LNCAP (cell line): ENCODE measurements around the gene RPS6KB2.

Experiments used
- CTCF ChIP-seq: fragments of 450-650 bp; IDR thresholded peaks from 2 replicates; pipeline ENCODE4 v1.5.1; 2017; ENCODE audit warnings: mild to moderate bottlenecking

RPS6KB2 gene

DNA sequence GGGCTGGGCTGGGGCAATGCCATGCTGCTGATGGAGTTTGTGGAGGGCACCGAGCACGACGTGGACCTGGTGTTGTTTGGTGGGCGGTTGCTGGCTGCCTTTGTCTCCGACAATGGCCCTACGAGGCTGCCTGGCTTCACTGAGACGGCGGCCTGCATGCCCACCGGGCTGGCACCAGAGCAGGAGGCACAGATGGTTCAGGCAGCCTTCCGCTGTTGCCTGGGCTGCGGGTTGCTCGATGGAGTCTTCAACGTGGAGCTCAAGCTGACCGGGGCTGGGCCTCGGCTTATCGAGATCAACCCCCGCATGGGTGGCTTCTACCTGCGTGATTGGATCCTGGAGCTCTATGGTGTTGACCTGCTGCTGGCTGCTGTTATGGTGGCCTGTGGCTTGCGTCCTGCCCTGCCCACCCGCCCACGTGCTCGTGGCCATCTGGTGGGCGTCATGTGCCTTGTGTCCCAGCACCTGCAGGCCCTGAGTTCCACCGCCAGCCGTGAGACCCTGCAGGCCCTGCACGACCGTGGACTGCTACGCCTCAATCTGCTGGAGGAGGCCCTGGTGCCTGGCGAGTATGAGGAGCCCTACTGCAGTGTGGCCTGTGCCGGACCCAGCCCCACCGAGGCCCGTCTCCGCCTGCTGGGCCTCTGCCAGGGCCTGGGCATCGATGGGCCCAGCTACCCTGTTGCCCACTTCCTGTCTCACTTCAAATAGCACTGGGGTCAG is 4.2 kb upstream of the RPS6KB2 start:
- TF ChIP-seq CTCF = no peak

GRCh38 chr11:67429038-67429668 is 859 bp downstream of the RPS6KB2 start:
- TF ChIP-seq CTCF = no peak

DNA sequence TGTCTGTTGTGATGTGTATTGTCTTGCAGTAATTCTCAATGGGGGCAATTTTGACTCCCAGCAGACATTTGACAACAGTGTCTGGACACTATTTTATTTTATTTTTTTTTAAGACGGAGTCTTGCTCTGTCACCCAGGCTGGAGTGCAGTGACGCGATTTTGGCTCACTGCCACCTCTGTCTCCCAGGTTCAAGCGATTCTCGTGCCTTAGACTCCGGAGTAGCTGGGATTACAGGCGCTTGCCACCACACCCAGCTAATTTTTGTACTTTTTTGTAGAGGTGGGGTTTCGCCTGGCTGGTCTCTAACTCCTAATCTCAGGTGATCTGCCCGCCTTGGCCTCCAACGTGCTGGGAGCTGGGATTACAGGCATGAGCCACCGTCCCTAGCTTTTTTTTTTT is 1.4 kb downstream of the RPS6KB2 start:
- no peak for TF ChIP-seq CTCF

- no peak for TF ChIP-seq CTCF
Measured at GRCh38 chr11:67431346-67432249, 3.3 kb downstream of the RPS6KB2 start.

DNA sequence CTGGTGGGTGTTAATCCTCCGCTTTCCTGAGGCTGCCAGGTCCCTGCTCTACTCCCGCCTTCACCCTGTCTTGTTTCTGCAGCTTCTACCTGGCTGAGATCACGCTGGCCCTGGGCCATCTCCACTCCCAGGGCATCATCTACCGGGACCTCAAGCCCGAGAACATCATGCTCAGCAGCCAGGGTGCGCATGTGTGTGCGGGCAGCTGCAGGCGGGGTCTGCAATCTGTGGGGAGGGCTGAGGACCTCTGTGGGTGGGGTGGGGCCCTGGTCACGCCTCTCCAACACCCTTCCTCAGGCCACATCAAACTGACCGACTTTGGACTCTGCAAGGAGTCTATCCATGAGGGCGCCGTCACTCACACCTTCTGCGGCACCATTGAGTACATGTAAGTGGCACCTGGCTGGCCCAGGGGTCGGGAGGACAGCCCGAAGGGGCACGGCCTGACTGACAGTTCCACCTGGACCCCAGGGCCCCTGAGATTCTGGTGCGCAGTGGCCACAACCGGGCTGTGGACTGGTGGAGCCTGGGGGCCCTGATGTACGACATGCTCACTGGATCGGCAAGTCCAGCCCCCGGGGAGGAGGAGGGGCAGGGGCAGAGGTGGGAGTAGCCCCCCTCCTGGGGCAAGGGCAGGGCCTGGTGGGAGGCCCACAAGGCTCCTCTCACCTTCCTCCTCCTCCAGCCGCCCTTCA is 4.5 kb downstream of the RPS6KB2 start:
- no peak for TF ChIP-seq CTCF

DNA sequence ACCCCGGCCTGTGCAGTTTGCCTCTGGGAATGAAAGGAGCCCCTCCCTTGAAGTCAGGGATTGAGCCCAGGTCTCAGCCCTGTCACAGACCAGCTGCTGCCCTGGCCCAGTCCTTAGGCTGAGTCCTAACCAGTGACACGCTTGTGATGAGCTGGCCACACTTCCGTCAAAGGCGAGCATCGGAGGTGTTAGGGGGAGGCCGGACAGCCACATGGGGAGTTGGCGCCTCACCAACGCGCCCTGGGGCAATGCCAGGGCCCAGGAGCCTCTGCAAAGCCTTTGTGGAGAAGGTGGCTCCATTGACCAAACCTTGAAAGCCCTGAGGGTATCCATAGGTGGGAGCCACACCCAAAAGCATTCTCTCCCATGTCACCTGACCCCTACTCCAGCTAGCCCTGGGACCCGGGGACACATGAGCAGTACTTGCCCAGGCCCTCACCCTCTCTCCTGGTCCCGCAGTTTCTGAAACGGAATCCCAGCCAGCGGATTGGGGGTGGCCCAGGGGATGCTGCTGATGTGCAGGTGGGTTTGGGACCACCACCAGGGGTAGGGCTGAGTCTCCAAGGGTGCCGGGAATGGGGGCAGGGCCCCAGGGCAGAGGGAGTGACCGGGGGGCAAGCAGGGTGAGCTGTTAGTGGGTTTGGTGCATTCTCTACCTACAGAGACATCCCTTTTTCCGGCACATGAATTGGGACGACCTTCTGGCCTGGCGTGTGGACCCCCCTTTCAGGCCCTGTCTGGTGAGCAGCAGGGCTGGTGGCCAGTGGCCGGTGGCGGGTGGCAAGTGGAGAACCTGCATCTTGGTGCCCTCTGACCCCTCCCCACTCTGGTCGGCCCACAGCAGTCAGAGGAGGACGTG is 5.5 kb downstream of the RPS6KB2 start:
- no peak for TF ChIP-seq CTCF
